Natural killer cell treated with Interleukin-12 subunit alpha and Interleukin-12 subunit beta and Interleukin-15 and Interleukin-18, amount 100 ng/mL, for 72 hours (primary cell): ENCODE measurements around the gene SIRT3. TPM values are rescaled to one million over a fixed set of nuclear protein-coding genes. Genes with fewer than 3 reads are reported as not detected.
"Not testable (repeated sequence)": the region's sequence is repeated elsewhere in the genome, so short reads cannot be mapped to it uniquely, and the experiment has no call there.

Source experiments
- ATAC-seq, 2 donors: fragments of 150-1000 bp; cut with Tn5 transposase in 1 of 2; sonication (Bioruptor Pico), chemical (Tn5 transposase) in 1 of 2; 2 replicates each; pipeline ENCODE4 v1.10.0; 2021
- DNase-seq: peaks from one replicate; pipeline ENCODE4 v3.0.0; 2022; ENCODE audit warnings: low spot score
- H3K27ac Mint-ChIP-seq, 2 donors: 1 replicate in 1 of 2; 2 replicates in 1 of 2; pipeline ENCODE4 v1.8.0; 2022; ENCODE audit warnings: mixed read lengths in 2 of 2, mild to moderate bottlenecking in 1 of 2, moderate library complexity in 1 of 2
- H3K27me3 Mint-ChIP-seq, 2 donors: 1 replicate in 1 of 2; 2 replicates in 1 of 2; pipeline ENCODE4 v1.8.0; 2022; ENCODE audit warnings: mixed read lengths in 2 of 2
- H3K36me3 Mint-ChIP-seq: one replicate; pipeline ENCODE4 v1.8.0; 2022; ENCODE audit warnings: mixed read lengths
- H3K4me1 Mint-ChIP-seq, 2 donors: 1 replicate in 1 of 2; 2 replicates in 1 of 2; pipeline ENCODE4 v1.8.0; 2022; ENCODE audit warnings: low read depth in 2 of 2, mixed read lengths in 2 of 2, mild to moderate bottlenecking in 1 of 2
- H3K4me3 Mint-ChIP-seq: one replicate; pipeline ENCODE4 v1.8.0; 2022; ENCODE audit warnings: mixed read lengths
- H3K9me3 Mint-ChIP-seq: 2 replicates; pipeline ENCODE4 v1.8.0; 2022; ENCODE audit warnings: mixed read lengths
- total RNA-seq, 2 donors: library from RNA; stranded (reverse); gene quantifications; one replicate each; pipeline ENCODE4 v1.2.3, GENCODE V29; 2022

The SIRT3 gene
- total RNA-seq, 2 donors from 2014 or later, result 13.7 to 16.3 TPM

DNA sequence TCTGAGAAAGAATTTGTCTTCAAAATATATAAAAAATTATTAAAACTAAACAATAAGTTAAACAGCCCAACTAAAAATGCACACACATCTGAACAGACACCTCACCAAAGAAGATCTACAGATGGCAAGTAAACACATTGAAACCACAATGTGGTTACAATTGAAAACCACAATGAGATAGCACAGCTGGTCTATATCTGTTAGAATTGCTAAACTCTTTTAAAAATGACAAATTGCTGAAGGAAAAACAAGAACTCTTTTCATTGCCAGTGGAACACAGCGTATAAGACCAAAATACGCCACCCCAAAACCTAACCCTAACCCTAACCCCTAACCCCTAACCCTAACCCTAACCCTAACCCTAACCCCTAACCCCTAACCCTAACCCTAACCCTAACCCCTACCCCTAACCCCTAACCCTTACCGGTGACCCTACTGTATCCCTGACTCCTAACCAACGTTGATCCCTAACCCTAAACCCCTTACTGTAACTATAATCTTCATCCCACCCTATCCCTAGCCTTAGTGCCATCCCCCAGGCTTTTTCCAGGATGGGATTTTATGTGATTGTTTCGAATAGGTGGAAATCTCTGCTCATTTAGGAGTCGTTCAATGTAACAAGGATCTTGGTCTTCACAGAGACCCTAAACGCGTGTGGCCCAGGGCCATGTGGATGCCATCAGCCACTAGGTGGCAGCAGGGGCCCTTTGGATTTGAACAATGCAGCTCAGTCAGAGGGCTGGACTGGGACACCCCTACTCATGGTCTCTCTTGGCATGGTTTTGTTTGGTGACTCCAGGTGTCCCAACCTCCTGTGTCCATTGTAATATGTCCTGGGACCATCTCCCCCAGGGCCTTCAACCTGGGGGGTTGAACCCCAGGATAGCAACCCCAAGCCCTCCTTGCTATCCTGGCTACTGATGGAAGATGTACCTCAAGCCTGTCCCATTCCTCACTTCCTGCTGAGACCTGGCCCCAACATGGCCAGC lies 44.4 kb downstream of the SIRT3 start:
- not testable (repeated sequence) for H3K4me1 Mint-ChIP-seq, DNase-seq, H3K27ac Mint-ChIP-seq, H3K9me3 Mint-ChIP-seq, H3K27me3 Mint-ChIP-seq, H3K36me3 Mint-ChIP-seq
- ATAC-seq, result peak; percentile 53 to 62
- H3K4me3 Mint-ChIP-seq, result peak overlapping the region; percentile 63

DNA sequence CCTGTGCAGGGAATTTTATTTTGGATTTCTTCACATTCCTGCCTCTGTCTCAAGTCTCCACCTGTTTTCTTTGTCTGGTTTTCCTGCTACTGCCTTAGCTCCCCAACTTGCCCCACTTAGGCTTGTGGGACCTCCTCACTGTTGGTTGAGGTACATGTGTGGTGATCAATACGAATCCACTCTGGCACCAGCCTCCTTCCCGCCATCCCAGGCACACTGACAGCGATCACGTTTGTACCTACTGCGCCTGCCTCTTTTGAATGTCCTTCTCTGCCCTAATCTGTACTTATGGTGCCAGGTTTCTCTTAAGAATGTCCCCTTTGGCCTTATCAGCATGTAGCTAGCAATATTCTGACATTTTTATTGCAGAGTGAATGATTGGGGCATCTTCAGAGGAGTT lies 45.6 kb downstream of the SIRT3 start:
- H3K36me3 Mint-ChIP-seq, H3K27me3 Mint-ChIP-seq, DNase-seq, ATAC-seq, H3K9me3 Mint-ChIP-seq, H3K4me3 Mint-ChIP-seq, H3K27ac Mint-ChIP-seq, H3K4me1 Mint-ChIP-seq: not testable (repeated sequence)

DNA sequence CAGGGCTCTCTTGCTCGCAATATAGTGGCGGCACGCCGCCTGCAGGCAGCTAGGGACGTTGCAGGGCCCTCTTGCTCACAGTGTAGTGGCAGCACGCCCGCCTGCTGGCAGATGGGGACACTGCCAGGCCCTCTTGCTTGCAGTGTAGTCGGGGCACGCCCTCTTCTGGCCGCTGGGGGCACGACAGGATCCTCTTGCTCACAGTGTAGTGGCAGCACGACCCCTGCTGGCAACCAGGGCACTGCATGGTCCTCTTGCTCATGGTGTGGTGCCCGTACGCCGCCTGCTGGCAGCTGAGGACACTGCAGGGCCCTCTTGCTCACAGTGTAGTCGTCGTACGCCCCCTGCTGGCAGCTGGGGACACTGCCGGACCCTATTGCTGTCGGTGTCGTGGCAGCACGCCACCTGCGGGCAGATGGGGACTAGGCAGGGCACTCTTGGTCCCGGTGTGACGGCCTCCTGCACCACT lies 46.3 kb downstream of the SIRT3 start:
- H3K9me3 Mint-ChIP-seq, H3K27me3 Mint-ChIP-seq, H3K36me3 Mint-ChIP-seq, H3K4me1 Mint-ChIP-seq, H3K4me3 Mint-ChIP-seq, DNase-seq, H3K27ac Mint-ChIP-seq: not testable (repeated sequence)
- peak; percentile 87 to 93 for ATAC-seq

DNA sequence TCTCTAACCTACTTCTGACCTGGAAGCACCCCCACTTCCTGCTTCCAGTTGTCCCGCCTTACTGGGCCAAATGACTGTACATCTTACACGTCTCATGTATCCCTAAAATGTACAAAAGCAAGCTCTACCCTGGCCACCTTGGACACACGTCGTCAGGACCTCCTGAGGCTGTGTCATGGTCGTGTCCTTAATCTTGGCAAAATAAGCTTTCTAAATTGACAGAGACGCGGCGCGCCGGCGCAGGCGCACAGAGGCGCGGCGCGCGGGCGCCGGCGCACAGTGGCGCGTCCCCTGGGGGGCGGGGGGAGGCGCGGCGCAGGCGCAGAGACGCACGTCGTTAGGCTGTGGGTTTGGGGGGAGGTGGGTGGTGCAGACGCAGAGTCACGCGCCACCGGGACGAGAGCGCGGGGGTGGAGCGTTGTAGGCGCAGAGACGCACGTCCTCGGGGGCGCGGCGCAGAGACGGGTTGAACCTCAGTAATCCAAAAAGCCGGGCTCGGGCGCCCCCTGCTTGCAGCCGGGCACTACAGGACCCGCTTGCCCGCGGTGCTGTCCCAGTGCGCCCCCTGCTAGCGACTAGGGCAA lies 46.9 kb downstream of the SIRT3 start:
- H3K4me1 Mint-ChIP-seq, H3K27me3 Mint-ChIP-seq, H3K4me3 Mint-ChIP-seq, DNase-seq, H3K9me3 Mint-ChIP-seq, H3K36me3 Mint-ChIP-seq, H3K27ac Mint-ChIP-seq: not testable (repeated sequence)
- peak; percentile 5 to 37 for ATAC-seq

DNA sequence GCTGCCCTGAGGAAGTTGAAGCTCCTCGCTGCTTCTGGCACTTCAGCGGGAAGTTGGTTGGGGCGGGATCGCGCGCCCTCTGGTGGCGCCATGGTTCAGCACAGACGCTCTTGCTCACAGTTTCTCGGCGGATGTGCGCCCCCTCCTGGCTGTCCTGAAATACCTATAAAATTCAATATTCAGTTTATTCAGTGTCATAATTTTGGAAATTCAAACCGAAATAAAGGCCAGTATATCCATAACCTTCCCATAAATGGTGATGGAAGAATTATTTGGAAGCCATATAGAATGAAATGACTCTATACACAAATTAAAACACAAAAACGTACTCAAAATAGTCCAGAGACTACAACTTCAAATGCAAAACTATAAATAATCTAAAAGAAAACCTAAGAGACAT lies 55.9 kb downstream of the SIRT3 start:
- H3K36me3 Mint-ChIP-seq, DNase-seq, H3K9me3 Mint-ChIP-seq, ATAC-seq, H3K4me1 Mint-ChIP-seq, H3K4me3 Mint-ChIP-seq, H3K27me3 Mint-ChIP-seq, H3K27ac Mint-ChIP-seq: not testable (repeated sequence)

Other genes with a start within 250 kb of the SIRT3 start
- gene SCGB1C1, start 43.3 kb downstream of the SIRT3 start, total RNA-seq, result not detected
- gene BET1L, start 28.9 kb downstream of the SIRT3 start, total RNA-seq, result 10 to 100 TPM; 43.6 to 51.4 TPM
- gene RIC8A, start 28.6 kb downstream of the SIRT3 start, total RNA-seq, result 100 to 1,000 TPM; 130 to 148 TPM
- gene PSMD13, start 634 bp upstream of the SIRT3 start, total RNA-seq, result 100 to 1,000 TPM; 204 to 263 TPM
- 1 to 10 TPM in 1 of 2 donors, under 1 TPM in 1; 0.26 to 1.2 TPM for gene NLRP6, start 42.1 kb upstream of the SIRT3 start, total RNA-seq
- gene PGGHG, start 52.8 kb upstream of the SIRT3 start, total RNA-seq, result 10 to 100 TPM; 17.0 to 24.9 TPM
- not detected for gene IFITM5, start 63.2 kb upstream of the SIRT3 start, total RNA-seq
- gene IFITM2, start 71.5 kb upstream of the SIRT3 start, total RNA-seq, result 100 to 1,000 TPM in 1 of 2 donors, 10 to 100 TPM in 1; 87.9 to 171 TPM
- gene IFITM1, start 77.7 kb upstream of the SIRT3 start, total RNA-seq, result 10 to 100 TPM; 58.1 to 71.0 TPM
- 10 to 100 TPM; 28.2 to 29.8 TPM for gene IFITM3, start 84.5 kb upstream of the SIRT3 start, total RNA-seq
- gene B4GALNT4, start 133.2 kb upstream of the SIRT3 start, total RNA-seq, result under 1 TPM in 1 of 2 donors, not detected in 1; 0.50 TPM
- not detected for gene PKP3, start 157.9 kb upstream of the SIRT3 start, total RNA-seq
- 10 to 100 TPM; 39.0 to 44.9 TPM for gene SIGIRR, start 178.7 kb upstream of the SIRT3 start, total RNA-seq
- 1 to 10 TPM; 2.4 to 6.7 TPM for gene ANO9, start 205.7 kb upstream of the SIRT3 start, total RNA-seq
- 10 to 100 TPM; 20.6 to 56.9 TPM for gene PTDSS2, start 213.9 kb upstream of the SIRT3 start, total RNA-seq